GM18907 (cell line): ENCODE results near the gene SP5.
"Not testable (repeated sequence)": the region's sequence is repeated elsewhere in the genome, so short reads cannot be mapped to it uniquely, and the experiment has no call there.

Experiments used
- ATAC-seq: cut with Tn5 transposase; IDR thresholded peaks from one replicate; pipeline ENCODE4 v1.9.1; 2021; ENCODE audit warnings: mild to moderate bottlenecking, moderate library complexity; ENCODE audit not compliant: unreplicated experiment

SP5 gene

DNA sequence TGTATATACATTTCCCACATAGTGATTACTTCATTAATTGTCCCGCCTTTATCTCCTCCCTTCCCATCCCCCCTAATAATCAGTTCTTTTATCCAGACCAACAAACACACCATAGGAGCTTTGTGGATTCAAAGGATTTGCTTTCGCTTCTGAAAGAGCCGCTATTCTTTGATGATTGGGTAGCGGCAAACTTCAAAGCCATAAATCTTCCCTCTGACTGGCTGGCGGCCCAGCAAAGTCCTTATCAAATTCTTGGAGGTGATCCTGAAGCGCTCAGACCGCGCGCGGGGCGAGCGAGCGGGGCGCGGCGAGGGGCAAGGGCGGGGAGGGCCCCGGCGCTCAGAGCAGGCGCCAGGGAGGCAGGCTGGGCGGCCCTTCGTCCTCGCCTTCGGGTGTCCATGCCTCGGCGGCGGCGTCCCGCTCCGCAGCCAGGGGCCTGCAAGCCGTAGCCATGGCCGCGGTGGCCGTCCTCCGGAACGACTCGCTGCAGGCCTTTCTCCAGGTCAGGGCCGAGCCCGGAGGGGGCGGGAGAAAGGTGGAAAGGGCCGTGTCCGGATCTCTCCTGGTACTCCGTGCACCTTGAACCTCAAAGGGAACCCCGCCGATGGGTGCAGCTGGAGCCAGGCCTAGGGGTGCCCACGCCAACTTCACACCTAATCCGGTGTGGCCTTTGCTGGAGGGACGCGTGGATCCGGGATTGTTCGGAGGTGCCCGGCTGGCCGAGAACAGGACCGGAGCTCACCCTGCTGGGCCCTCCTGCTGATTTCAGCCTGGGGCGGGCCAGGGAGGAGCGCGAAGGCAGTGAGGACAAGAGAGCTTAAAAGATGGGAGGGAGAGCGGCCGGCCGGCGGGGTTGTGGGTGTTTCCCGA is at the start of gene SP5:
Gene SP5 (plus strand): TSS at position 276 of the 870 bp plus-strand sequence. CDS start 176 bp downstream, at position 452.
- no peak for ATAC-seq

DNA sequence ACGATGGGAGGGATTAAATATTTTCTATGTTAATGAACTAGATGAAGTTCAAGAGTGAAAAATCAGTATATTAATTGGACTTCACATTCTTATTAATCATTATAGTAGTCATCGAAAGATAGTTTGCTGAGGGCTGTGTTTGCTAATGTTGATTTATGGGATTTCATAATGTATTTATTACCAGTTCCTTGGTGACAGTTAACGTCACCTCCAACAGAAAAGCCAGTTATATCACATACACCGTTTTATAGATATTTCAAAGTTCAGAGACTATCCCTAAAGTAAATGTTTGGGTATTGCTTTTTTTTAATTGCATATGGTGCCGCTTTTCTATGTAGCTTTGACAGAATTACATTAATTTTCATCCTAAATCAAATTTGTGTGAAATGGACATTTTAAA is 49.4 kb upstream of the SP5 start:
- no peak for ATAC-seq

- no peak for ATAC-seq
Measured at GRCh38 chr2:170669909-170670308, 45.2 kb upstream of the SP5 start.

GRCh38 chr2:170670651-170671050 is 44.5 kb upstream of the SP5 start:
- ATAC-seq, result no peak

- ATAC-seq, result no peak
Measured at GRCh38 chr2:170671079-170671478, 44.1 kb upstream of the SP5 start.

- not testable (repeated sequence) for ATAC-seq
Measured at GRCh38 chr2:170674282-170674681, 40.9 kb upstream of the SP5 start.

DNA sequence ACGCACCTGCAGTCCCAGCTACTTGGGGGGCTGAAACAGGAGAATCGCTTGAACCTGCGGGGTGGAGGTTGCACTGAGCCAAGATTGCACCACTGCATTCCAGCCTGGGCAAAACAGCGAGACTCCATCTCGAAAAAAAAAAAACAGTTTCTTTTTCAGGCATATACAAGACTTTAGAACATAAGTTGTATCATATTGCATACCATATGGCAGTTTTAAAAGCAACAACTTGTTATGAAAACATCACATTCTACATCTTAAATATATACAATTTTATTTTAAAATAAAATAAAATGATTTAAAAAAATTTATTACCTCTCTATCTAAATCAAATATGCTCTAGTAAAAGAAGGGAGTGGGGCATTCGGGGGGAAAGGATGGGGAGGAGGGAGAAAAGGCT is 39.4 kb upstream of the SP5 start:
- ATAC-seq, result no peak

- ATAC-seq, result no peak
Measured at GRCh38 chr2:170679607-170680079, 35.5 kb upstream of the SP5 start.

- peak; percentile 80 for ATAC-seq
Measured at GRCh38 chr2:170680172-170680941, 34.8 kb upstream of the SP5 start.

DNA sequence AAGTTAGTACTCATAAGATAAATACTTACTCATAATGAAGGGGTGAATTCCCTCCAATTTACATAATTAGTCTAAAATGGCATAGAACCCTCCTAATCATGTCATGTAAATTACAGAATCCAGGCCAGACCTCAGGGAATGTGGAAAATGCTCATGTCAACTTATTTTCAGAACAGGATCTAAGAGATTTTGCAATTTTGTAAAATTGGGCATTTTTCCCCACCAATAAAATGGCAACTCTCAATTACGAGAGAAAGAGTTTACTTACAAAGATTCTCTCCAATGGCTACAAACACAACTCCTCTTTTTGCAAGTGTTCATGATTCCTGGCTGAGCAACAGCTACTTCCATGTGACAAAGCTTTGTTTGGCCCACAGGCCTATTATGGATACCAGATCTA is 33.8 kb upstream of the SP5 start:
- no peak for ATAC-seq

GRCh38 chr2:170685591-170685990 is 29.5 kb upstream of the SP5 start:
- ATAC-seq, result no peak

DNA sequence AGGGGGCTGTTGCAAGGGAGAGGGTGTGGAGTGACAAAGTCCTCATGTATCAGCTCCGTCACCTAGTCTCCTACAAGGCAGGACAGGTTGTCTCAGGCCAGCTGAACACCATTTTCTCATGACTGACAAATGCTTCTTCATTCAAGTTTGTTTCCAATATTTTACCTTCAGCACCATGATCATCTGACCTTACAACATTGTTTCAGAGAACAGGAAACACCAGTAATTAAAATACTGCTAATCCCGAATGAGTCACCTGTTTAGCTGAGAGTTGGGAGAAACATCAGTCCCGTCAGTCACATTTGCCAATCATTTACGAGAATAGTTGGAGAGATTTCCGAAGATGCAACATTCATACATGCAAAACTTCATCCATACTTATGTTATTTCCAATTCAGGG is 25.7 kb upstream of the SP5 start:
- no peak for ATAC-seq

GRCh38 chr2:170690640-170691039 is 24.5 kb upstream of the SP5 start:
- no peak for ATAC-seq

DNA sequence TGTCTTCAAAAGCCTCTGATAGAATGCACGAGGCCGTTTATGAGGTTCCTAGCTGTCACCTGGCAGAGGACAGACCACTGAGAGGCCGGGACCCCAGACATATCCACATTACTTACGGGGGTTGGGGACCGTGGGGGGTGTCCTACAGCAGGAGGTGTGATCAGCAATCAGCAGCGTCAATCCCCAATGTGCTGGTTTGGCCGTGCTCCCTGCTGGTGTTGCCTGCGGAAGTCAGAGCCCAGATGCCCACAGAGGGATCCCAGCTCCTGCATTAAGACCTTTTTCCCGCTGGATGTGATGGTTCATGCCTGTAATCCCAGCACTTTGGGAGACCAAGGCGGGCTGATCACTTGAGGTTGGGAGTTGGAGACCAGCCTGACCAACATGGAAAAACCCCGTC is 20.8 kb upstream of the SP5 start:
- ATAC-seq, result no peak

GRCh38 chr2:170695521-170696410 is 19.4 kb upstream of the SP5 start:
- ATAC-seq, result no peak

DNA sequence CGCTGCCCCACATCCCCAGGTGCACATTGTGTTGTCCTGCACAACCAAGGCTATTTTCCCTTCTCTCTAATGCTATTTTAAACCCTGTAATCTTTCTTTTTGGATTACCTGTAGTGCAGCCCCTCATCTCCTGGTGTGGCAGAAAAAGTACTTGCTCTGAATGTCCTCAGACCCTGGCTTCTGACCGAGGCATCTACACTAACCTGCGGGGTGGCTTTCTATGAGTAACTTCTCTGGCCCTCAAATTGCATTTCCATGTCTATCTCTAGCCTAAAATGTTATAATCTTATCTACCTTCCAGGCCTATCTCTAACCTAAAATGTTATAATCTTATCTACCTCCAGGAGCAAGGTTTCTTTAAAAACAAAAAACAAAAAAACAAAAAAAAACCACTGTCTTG is 18.2 kb upstream of the SP5 start:
- ATAC-seq, result no peak

DNA sequence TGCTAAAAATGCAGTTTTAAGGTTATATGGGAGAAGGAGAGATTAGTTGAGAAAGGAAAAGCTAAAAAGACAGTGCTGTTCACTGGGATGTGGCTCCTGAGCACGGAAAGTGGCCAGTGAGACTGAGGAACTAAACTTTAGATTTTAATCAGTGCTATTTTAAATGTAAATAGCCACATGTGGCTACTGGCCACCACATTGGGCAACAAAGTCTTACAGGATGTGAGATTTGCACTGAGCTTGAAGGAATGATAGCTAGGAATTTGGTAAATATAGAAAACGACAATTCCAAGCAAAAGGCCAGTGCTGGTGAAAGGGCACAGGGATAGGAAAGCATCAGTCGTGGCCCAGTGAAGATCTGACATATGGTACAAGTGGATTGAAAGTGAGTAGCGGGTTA is 14.1 kb upstream of the SP5 start:
- no peak for ATAC-seq

DNA sequence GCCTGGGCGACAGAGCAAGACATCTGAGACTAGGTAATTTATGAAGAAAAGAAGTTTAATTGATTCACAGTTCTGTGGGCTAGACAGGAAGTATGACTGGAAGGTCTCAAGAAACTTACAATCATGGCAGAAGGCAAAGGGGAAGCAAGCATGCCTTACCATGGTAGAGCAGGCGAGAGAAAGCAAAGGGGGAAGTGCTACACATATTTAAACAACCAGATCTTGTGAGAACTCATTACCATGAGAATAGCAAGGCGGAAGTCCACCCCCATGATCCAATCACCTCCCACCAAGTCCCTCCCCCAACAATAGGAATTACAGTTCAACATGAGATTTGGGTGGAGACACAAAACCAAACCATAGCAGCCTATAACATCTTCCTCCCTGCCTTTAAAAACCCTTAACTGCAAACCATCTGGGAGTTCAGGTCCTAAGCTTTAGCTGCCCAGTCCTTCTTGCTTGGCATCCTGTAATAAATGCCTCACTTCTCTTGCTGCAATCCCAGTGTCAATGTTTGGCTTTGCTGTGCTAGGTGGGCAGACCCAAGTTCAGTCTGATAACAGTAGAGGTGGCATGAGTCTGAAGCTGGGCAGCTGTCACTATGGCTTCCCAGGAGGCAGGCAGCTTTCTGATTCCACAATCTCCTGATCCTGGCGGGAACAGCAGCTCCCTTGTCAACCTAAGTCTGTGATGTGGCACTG is 11.2 kb upstream of the SP5 start:
- no peak for ATAC-seq

GRCh38 chr2:170707821-170708795 is 7.0 kb upstream of the SP5 start:
- no peak for ATAC-seq
